Endothelial cell of umbilical vein (primary cell): Measurements from ENCODE around the gene PXN. TPM values are rescaled to one million over a fixed set of nuclear protein-coding genes. Genes with fewer than 3 reads are reported as not detected.

ENCODE experiments used
- BruUV-seq: library from RNA; stranded (reverse); fragments of 400-500 nt; replicated peaks from 2 replicates; lab custom pipeline; 2021; lab: Mats Ljungman, UMichigan
- CTCF ChIA-PET: fragments of 300-600, 350-600 bp; sonication (Branson Sonifier 250); formaldehyde crosslinking; loops from one replicate; lab custom pipeline; 2021; ENCODE audit warnings: antibody characterized with exemption, inconsistent platforms; lab: Charles Lee
- POLR2A ChIA-PET: fragments of 300-600, 350-600 bp; sonication (Branson Sonifier 250); formaldehyde crosslinking; loops from one replicate; lab custom pipeline; 2021; ENCODE audit warnings: antibody characterized with exemption, inconsistent platforms; lab: Charles Lee
- DNase-seq: peaks from one replicate; pipeline ENCODE4 v3.0.0-alpha.2; 2011; ENCODE audit warnings: low read depth, low spot score
- FAIRE-seq: peaks from 2 replicates; lab custom pipeline; 2011; peaks lifted over from hg19 to GRCh38; lab: Jason Lieb, UNC
- H2AFZ ChIP-seq: 2 replicates; pipeline ENCODE4 v1.6.0; 2012; ENCODE audit warnings: low read depth, low read length, control low read depth, inconsistent platforms
- H3K27ac ChIP-seq: 2 replicates; pipeline ENCODE4 v1.5.1; 2011; ENCODE audit warnings: low read depth, mild to moderate bottlenecking, control low read depth, low read length, moderate library complexity; ENCODE audit not compliant: insufficient read depth
- H3K27me3 ChIP-seq, 2 experiments: 2 replicates each; pipeline versions ENCODE4 v1.6.0 to v1.6.1; 2011; ENCODE audit warnings: low read length in 2 of 2, mixed read lengths in 1 of 2; ENCODE audit not compliant: control insufficient read depth in 2 of 2, insufficient read depth in 2 of 2
- H3K36me3 ChIP-seq, 2 experiments: 2 replicates in 1 of 2; 3 replicates in 1 of 2; pipeline ENCODE4 v1.5.1; 2011; ENCODE audit warnings: low read length in 2 of 2, mild to moderate bottlenecking in 1 of 2, moderate library complexity in 1 of 2; ENCODE audit not compliant: control insufficient read depth in 2 of 2, insufficient read depth in 2 of 2; ENCODE audit errors: extremely low read depth in 1 of 2
- H3K4me1 ChIP-seq: 3 replicates; pipeline ENCODE4 v1.5.1; 2011; ENCODE audit warnings: mild to moderate bottlenecking, low read length; ENCODE audit not compliant: control insufficient read depth, insufficient read depth; ENCODE audit errors: extremely low read depth
- H3K4me2 ChIP-seq: 2 replicates; pipeline ENCODE4 v1.6.1; 2011; ENCODE audit warnings: low read length, control low read depth, mixed read lengths; ENCODE audit not compliant: insufficient read depth
- H3K4me3 ChIP-seq, 3 experiments: fragments of 200-600 bp in 1 of 3; sonication (generic), shearing (Covaris generic) in 1 of 3; replicated peaks in 1 of 3; 2 replicates each; pipeline ENCODE4 v1.5.1; 2011 to 2016; ENCODE audit warnings: control low read depth in 3 of 3, low read length in 3 of 3, mild to moderate bottlenecking in 2 of 3, inconsistent platforms in 1 of 3, low read depth in 1 of 3, moderate library complexity in 1 of 3; ENCODE audit not compliant: insufficient read depth in 1 of 3
- H3K79me2 ChIP-seq: 2 replicates; pipeline ENCODE4 v1.6.0; 2012; ENCODE audit warnings: low read length, inconsistent platforms; ENCODE audit not compliant: control insufficient read depth, insufficient read depth
- H3K9ac ChIP-seq: replicated peaks from 2 replicates; pipeline ENCODE3; 2011; ENCODE audit warnings: low read length, control low read depth; ENCODE audit not compliant: insufficient read depth; ENCODE audit errors: extremely low read depth
- H3K9me1 ChIP-seq: replicated peaks from 3 replicates; pipeline ENCODE4 v1.6.0; 2011; ENCODE audit warnings: mild to moderate bottlenecking, low read length; ENCODE audit not compliant: control insufficient read depth, insufficient read depth; ENCODE audit errors: extremely low read depth
- H3K9me3 ChIP-seq: replicated peaks from 2 replicates; pipeline ENCODE4 v1.5.1; 2012; ENCODE audit warnings: low read length, inconsistent platforms; ENCODE audit not compliant: control insufficient read depth, insufficient read depth
- H4K20me1 ChIP-seq: replicated peaks from 2 replicates; pipeline ENCODE3; 2011; ENCODE audit warnings: mild to moderate bottlenecking, low read length; ENCODE audit not compliant: control insufficient read depth, insufficient read depth; ENCODE audit errors: extremely low read depth
- EZH2 ChIP-seq: IDR thresholded peaks from 2 replicates; pipeline ENCODE4 v1.6.1; 2012; ENCODE audit warnings: borderline replicate concordance, low read depth, mild to moderate bottlenecking, moderate library complexity, low read length, inconsistent platforms; ENCODE audit not compliant: severe bottlenecking
- FOS ChIP-seq: IDR thresholded peaks from 2 replicates; pipeline ENCODE4 v1.6.1; 2011; ENCODE audit warnings: mild to moderate bottlenecking, low read length, moderate library complexity, borderline replicate concordance; ENCODE audit not compliant: insufficient read depth
- GATA2 ChIP-seq: IDR thresholded peaks from 2 replicates; pipeline ENCODE4 v1.7.0; 2011; ENCODE audit warnings: low read depth, mild to moderate bottlenecking, moderate library complexity, mixed read lengths, low read length; ENCODE audit not compliant: insufficient read length, insufficient read depth
- JUN ChIP-seq: IDR thresholded peaks from 2 replicates; pipeline ENCODE4 v1.6.1; 2011; ENCODE audit warnings: borderline replicate concordance, low read depth; ENCODE audit not compliant: insufficient read length, insufficient read depth
- MYC ChIP-seq: IDR thresholded peaks from one replicate; pipeline ENCODE4 v1.6.1; 2011; ENCODE audit warnings: mild to moderate bottlenecking, low read depth, low read length
- POLR2A ChIP-seq: IDR thresholded peaks from 2 replicates; pipeline ENCODE4 v1.6.1; 2012; ENCODE audit warnings: low read depth, mild to moderate bottlenecking, control low read depth, low read length
- POLR2AphosphoS5 ChIP-seq: IDR thresholded peaks from 2 replicates; pipeline ENCODE4 v1.6.1; 2012; ENCODE audit warnings: low read depth, mild to moderate bottlenecking, control low read depth, low read length, moderate library complexity; ENCODE audit not compliant: insufficient read depth
- dilution Hi-C: fragments of 300-500 bp; cut with MboI; formaldehyde crosslinking; loops from one replicate; pipeline ENCODE4 v1.15.0; 2019; ENCODE audit warnings: low sequenced_read_pairs; ENCODE audit not compliant: extremely low pct_ligation_motif_present
- intact Hi-C: fragments of 100-400 bp; cut with micrococcal nuclease; formaldehyde crosslinking; loops from one replicate; pipeline ENCODE4 v1.10.0; 2022
- polyA plus RNA-seq, 4 experiments: library from polyadenylated mRNA; depleted of rRNA in 3 of 4; stranded (reverse) in 3 of 4; unstranded in 1 of 4; fragments of >200 nt; gene quantifications; 2 replicates each; pipeline versions ENCODE4 v1.2.1 to v1.2.3, GENCODE V29; 2011 to 2012; ENCODE audit warnings: missing spikeins in 1 of 4
- total RNA-seq: library from RNA; stranded (reverse); gene quantifications from 2 replicates; pipeline ENCODE4 v1.2.3, GENCODE V29; 2021
- TF ChIP-seq, protein P1 (sequence below), 2 donors: IDR thresholded peaks; 1 replicate in 1 of 2; 2 replicates in 1 of 2; pipeline ENCODE4 v1.5.1; 2011; ENCODE audit warnings: low read length in 2 of 2, mild to moderate bottlenecking in 2 of 2, moderate library complexity in 2 of 2, control low read depth in 1 of 2, inconsistent platforms in 1 of 2, low read depth in 1 of 2; ENCODE audit not compliant: insufficient read depth in 1 of 2; ENCODE audit errors: extremely low read depth in 1 of 2
- TF ChIP-seq, protein P2 (sequence below): IDR thresholded peaks from 2 replicates; pipeline ENCODE4 v1.6.1; 2011; ENCODE audit not compliant: insufficient read depth, insufficient read length

Gene PXN
- total and polyA plus RNA-seq, 2 donors (not counting 3 experiments of a cell fraction or from before 2014, with no cell fraction given): 132 to 258 TPM

DNA sequence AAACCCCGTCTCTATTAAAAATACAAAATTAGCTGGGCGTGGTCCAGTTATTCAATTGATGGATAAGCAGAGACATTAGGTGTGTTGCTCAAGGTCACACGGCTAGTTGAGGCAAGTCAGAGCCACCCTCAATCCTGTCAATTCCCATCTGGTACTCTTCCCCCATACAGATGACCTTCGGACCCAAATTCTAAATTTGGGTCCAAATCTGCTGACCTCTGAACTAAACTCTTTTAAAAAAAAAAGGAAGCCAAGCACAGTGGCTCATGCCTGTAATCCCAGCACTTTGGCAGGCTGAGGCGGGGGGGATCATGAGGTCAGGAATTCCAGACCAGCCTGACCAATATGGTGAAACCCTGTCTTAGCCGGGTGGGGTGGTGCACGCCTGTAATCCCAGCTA, 94.9 kb downstream of the PXN start:
- TF ChIP-seq, protein P1, sequence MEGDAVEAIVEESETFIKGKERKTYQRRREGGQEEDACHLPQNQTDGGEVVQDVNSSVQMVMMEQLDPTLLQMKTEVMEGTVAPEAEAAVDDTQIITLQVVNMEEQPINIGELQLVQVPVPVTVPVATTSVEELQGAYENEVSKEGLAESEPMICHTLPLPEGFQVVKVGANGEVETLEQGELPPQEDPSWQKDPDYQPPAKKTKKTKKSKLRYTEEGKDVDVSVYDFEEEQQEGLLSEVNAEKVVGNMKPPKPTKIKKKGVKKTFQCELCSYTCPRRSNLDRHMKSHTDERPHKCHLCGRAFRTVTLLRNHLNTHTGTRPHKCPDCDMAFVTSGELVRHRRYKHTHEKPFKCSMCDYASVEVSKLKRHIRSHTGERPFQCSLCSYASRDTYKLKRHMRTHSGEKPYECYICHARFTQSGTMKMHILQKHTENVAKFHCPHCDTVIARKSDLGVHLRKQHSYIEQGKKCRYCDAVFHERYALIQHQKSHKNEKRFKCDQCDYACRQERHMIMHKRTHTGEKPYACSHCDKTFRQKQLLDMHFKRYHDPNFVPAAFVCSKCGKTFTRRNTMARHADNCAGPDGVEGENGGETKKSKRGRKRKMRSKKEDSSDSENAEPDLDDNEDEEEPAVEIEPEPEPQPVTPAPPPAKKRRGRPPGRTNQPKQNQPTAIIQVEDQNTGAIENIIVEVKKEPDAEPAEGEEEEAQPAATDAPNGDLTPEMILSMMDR (IDR thresholded peaks at IDR 0.05; ENCODE audit: extremely low read depth in 1 of 2, insufficient read depth in 1 of 2, low read depth in 1 of 2, low read length in 2 of 2): no peak
- TF ChIP-seq JUN (no peak), FOS (no peak), POLR2AphosphoS5 (no peak)
- Histone ChIP-seq H3K4me3 (no peak overlapping the region), H3K36me3 (peaks cover 17 to 24% of the 10 kb centered on the region in 2 experiments), H4K20me1 (no peaks in the 10 kb centered on the region), H3K4me2 (no peak overlapping the region), H3K9me1 (no peaks in the 10 kb centered on the region), H3K27me3 (no peaks in the 10 kb centered on the region), H3K9ac (no peak overlapping the region), H2AFZ (no peak overlapping the region), H3K4me1 (peaks cover 12% of the 10 kb centered on the region), H3K9me3 (no peaks in the 10 kb centered on the region), H3K27ac (no peak overlapping the region), H3K79me2 (no peaks in the 10 kb centered on the region)
- dilution Hi-C loops (no loop called here), intact Hi-C loops (no loop called here)
- FAIRE-seq (no peak), DNase-seq (no peak)
- ChIA-PET POLR2A (no interaction called here), CTCF (no interaction called here)
- no TSS peak for BruUV-seq

DNA sequence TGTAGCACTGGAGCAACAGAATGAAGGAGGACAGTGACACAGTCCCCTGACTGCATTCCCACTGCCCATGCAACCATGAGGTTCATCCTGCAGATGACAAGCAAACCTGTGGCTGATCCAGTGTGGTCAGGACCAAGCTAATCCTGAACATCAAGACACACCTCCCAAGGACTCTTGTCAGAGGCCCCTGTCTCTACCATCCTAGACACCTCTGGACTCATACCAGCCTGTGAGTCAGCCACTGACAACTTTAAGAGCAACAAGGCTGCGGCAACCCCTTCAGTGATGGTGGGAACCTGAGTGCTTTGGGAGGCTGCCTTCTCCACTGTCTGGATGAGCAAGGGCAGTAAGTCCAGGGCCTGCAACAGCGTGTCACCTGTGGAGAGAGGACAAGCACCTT, 95.6 kb downstream of the PXN start:
- Histone ChIP-seq H3K9me1 (no peaks in the 10 kb centered on the region), H3K27ac (no peak overlapping the region), H2AFZ (no peak overlapping the region), H3K4me1 (peaks cover 12% of the 10 kb centered on the region), H4K20me1 (no peaks in the 10 kb centered on the region), H3K4me3 (no peak overlapping the region), H3K79me2 (no peaks in the 10 kb centered on the region), H3K9me3 (no peaks in the 10 kb centered on the region), H3K36me3 (peaks cover 11 to 21% of the 10 kb centered on the region in 2 experiments), H3K9ac (no peak overlapping the region), H3K4me2 (no peak overlapping the region), H3K27me3 (no peaks in the 10 kb centered on the region)
- dilution Hi-C loops (no loop called here), intact Hi-C loops (no loop called here)
- no peak for TF ChIP-seq MYC
- no peak for TF ChIP-seq EZH2
- TF ChIP-seq, protein P2, sequence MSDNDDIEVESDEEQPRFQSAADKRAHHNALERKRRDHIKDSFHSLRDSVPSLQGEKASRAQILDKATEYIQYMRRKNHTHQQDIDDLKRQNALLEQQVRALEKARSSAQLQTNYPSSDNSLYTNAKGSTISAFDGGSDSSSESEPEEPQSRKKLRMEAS: no peak
- no peak for TF ChIP-seq POLR2AphosphoS5
- TF ChIP-seq, protein P1 (IDR thresholded peaks at IDR 0.05; ENCODE audit: extremely low read depth in 1 of 2, insufficient read depth in 1 of 2, low read depth in 1 of 2, low read length in 2 of 2): no peak
- no peak for TF ChIP-seq JUN
- no peak for TF ChIP-seq GATA2
- TF ChIP-seq POLR2A: no peak
- TF ChIP-seq FOS: no peak
- no peak for DNase-seq
- CTCF ChIA-PET: no interaction called here
- no peak for FAIRE-seq
- POLR2A ChIA-PET: interaction anchor here (0.6 kb wide), 1 partner anchor 123 kb away, joined by 3 read pairs; the partner anchor contains the start of gene RNU4-1
- no TSS peak for BruUV-seq
